ENCODE results near the gene SMC6.

DNA sequence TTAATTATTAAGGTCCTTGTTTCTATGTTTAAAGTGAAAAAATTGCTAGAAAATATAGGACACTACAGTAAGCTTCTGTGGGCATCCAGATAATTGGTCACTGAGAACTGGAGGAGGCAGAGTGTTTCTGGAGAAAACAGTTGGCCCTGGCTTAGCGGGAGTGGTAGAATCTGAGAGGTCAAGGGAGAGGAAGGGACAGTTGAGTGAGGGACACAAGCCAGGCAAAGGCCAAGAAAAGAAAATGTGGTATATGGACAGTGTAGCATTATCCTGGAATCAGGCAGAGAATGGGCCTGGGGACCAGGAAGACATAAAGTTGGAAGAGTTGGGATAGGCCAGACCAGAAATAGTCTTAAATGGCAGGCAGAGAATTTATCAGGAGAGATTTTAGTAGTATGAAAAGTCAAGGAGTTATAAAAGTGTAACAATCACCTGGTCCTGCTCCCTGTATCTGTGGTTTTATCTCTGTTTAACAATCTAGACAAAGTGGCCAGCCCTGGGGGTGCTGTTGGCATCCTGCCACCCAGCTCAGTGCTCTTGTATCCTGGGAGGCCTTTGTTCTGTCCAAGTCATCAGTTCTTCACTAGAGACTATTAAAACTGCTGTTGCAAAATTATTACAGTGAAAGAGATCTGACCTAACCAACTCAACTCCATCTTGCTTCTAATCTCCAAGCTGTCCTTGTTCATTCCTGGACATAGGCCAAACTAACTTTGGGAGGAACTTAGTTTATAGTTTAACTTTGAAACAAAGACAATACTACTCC, 47.3 kb upstream of the SMC6 start:
- no peak for TF ChIP-seq CTCF (IDR thresholded peaks at IDR 0.05)
- TF ChIP-seq POLR2A (IDR thresholded peaks at IDR 0.05), result no peak
